HG03442 (cell line): ENCODE results near the gene UGT1A6.
"Not testable (repeated sequence)": the region's sequence is repeated elsewhere in the genome, so short reads cannot be mapped to it uniquely, and the experiment has no call there.

ENCODE experiments used
- ATAC-seq: cut with Tn5 transposase; IDR thresholded peaks from one replicate; pipeline ENCODE4 v1.9.1; 2021; ENCODE audit warnings: mild to moderate bottlenecking, moderate library complexity; ENCODE audit not compliant: unreplicated experiment

Gene UGT1A6

GRCh38 chr2:233714121-233714520 lies 21.4 kb downstream of the UGT1A6 start:
- no peak for ATAC-seq

GRCh38 chr2:233718552-233718951 lies 25.9 kb downstream of the UGT1A6 start, which contains the start of gene UGT1A4:
TSS of gene UGT1A4 (plus strand) at chr2:233718736. CDS start at chr2:233718821, 85 bp downstream.
- ATAC-seq, result no peak

- no peak for ATAC-seq
These were observed 36.1 kb downstream of the UGT1A6 start, which contains the start of gene UGT1A3 for GRCh38 chr2:233728723-233729301. TSS of gene UGT1A3 (plus strand) at chr2:233729042. CDS start at chr2:233729127, 85 bp downstream.

- not testable (repeated sequence) for ATAC-seq
These were observed 44.4 kb downstream of the UGT1A6 start for GRCh38 chr2:233736868-233737653.

GRCh38 chr2:233740870-233741269 lies 48.2 kb downstream of the UGT1A6 start:
- ATAC-seq, result no peak

- no peak for ATAC-seq
These were observed 51.0 kb downstream of the UGT1A6 start for GRCh38 chr2:233743464-233744259.

GRCh38 chr2:233745073-233745755 lies 52.5 kb downstream of the UGT1A6 start:
- no peak for ATAC-seq

GRCh38 chr2:233745838-233746237 lies 53.1 kb downstream of the UGT1A6 start:
- not testable (repeated sequence) for ATAC-seq

GRCh38 chr2:233746475-233747282 lies 54.0 kb downstream of the UGT1A6 start:
- ATAC-seq, result no peak

GRCh38 chr2:233747283-233747544 lies 54.5 kb downstream of the UGT1A6 start:
- no peak for ATAC-seq

GRCh38 chr2:233750689-233751088 lies 58.0 kb downstream of the UGT1A6 start:
- ATAC-seq, result not testable (repeated sequence)

GRCh38 chr2:233751212-233752009 lies 58.7 kb downstream of the UGT1A6 start:
- not testable (repeated sequence) for ATAC-seq

GRCh38 chr2:233754872-233755611 lies 62.4 kb downstream of the UGT1A6 start:
- no peak for ATAC-seq

- ATAC-seq, result no peak
These were observed 63.9 kb downstream of the UGT1A6 start for GRCh38 chr2:233756429-233757081.

GRCh38 chr2:233758141-233758540 lies 65.5 kb downstream of the UGT1A6 start:
- no peak for ATAC-seq

GRCh38 chr2:233758849-233759248 lies 66.2 kb downstream of the UGT1A6 start:
- no peak for ATAC-seq

- ATAC-seq, result no peak
These were observed 67.4 kb downstream of the UGT1A6 start, which contains the start of gene UGT1A1 for GRCh38 chr2:233760043-233760442. TSS of gene UGT1A1 (plus strand) at chr2:233760270. CDS start at chr2:233760288, 18 bp downstream.
